D341Med (cell line): ENCODE results near the gene CADM4.
"Not testable (repeated sequence)": the region's sequence is repeated elsewhere in the genome, so short reads cannot be mapped to it uniquely, and the experiment has no call there.

Experiments
- DNase-seq: peaks from one replicate; pipeline ENCODE4 v3.0.0; 2012; ENCODE audit warnings: low spot score

The CADM4 gene

DNA sequence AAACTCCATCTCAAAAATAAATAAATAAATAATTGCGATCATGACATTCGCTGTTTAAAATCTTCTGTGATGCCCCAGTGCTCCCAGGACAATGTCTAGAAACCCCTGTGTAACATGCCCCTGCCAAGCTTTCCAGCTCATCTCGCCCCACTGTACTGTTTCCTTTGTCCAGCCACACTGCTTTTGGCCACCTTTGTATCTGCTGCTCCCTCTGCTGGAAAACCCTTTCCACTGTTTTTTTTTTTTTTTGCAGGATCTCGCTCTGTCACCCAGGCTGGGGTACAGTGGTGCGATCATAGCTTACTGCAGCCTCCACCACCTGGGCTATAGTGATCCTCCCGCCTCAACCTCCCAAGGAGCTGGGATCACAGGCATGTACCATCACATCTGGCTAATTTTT, 22.8 kb upstream of the CADM4 start:
- peak; percentile 50 for DNase-seq

DNA sequence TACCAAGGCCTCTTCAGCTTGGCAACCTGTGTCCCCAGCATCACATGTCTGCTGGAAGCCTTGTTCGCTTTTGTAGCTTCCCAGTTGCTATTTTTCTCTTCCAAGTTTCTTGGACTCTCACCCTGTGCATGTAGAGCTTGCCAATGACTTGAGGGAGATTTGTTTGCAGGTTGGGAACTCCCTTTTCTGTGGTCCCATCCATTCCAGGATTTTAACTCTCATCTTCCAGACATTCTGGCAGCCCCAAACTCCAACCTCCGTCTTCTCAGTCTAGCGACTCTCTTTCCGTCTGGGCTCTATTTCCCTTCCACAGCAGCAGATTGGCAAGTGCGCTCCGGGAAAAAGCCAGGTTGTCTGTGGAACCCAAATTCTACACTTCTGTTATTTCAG, 21.3 kb upstream of the CADM4 start:
- no peak for DNase-seq

GRCh38 chr19:43660301-43660970, 20.8 kb upstream of the CADM4 start:
- no peak for DNase-seq

DNA sequence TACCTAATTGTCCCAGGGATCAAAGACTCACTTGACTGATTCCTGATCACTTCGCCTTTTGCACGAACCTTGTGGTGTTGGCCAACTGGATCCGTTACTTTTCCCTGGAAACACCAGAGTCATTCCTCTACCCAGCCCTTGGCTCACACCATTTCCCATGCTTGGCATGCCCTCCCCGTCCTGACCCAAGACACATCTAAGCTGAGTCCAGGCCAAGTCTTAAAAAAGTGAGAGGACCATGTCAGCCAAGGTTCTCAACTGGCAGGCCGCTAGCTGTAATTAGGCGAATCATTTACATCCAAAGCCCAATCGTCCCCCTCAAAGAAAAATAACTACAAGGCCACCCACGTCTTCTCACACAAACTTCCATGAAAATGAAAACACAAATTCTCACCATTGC, 18.8 kb upstream of the CADM4 start:
- DNase-seq = no peak

- DNase-seq = no peak
These were observed 18.4 kb upstream of the CADM4 start for GRCh38 chr19:43658001-43658400.

GRCh38 chr19:43656436-43656835, 16.8 kb upstream of the CADM4 start:
- no peak for DNase-seq

DNA sequence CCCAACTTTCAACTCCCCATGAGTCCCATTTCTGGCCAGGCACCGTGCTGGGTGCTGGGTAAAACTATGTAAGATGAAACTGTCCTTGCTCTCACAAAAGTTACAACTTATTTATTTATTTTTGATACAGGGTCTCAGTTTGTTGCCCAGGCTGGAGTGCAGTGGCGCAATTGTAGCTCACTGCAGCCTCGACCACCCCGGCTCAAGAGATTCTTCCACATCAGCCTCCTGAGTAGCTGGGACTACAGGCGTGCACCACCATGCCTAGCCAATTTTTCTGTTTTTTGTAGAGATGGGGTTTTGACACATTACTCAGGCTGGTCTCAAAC, 12.9 kb upstream of the CADM4 start:
- DNase-seq = no peak

GRCh38 chr19:43651758-43652545, 12.3 kb upstream of the CADM4 start:
- peak; percentile 75 for DNase-seq

GRCh38 chr19:43650276-43650675, 10.6 kb upstream of the CADM4 start:
- not testable (repeated sequence) for DNase-seq

DNA sequence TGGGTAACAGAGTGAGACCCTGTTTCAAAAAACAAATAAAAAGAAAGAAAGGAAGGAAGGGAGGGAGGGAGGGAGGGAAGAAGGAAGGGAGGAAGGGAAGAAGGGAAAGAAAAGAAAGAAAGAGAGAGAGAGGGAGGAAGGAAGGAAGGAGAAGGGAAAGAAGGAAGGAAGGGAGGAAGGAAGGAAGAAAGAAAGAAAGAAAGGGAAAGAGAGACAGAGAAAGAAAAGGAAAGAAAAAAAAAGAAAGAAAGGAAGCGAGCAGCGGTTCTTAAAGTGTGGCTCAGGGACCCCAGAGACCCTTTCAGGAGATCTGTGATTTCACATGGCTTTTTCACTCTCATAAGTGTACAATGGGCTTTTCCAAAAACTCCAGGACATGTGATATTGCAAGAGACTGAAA, 9.9 kb upstream of the CADM4 start:
- no peak for DNase-seq

- DNase-seq = no peak
These were observed 9.0 kb upstream of the CADM4 start for GRCh38 chr19:43648633-43649032.

GRCh38 chr19:43644181-43644580, 4.5 kb upstream of the CADM4 start:
- no peak for DNase-seq

DNA sequence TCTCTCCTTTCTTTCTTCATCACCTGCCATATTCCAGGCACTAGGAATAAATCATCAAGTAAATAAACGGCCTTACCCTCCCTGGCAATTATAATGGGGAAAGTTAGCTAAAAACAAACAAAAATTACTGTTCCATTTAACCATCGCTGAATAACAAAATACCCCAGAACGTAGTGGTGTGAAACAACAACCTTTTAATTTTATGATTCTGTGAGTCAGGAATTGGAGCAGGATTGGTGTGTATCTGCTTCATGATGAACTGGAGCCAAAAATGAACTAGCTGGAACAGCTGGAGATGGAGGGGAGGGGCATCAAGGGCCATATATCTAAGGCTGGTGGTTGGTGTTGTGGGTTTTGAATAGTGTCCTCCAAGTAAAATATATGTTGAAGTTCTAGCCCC, 3.7 kb upstream of the CADM4 start:
- no peak for DNase-seq

GRCh38 chr19:43642531-43642930, 2.9 kb upstream of the CADM4 start:
- no peak for DNase-seq

DNA sequence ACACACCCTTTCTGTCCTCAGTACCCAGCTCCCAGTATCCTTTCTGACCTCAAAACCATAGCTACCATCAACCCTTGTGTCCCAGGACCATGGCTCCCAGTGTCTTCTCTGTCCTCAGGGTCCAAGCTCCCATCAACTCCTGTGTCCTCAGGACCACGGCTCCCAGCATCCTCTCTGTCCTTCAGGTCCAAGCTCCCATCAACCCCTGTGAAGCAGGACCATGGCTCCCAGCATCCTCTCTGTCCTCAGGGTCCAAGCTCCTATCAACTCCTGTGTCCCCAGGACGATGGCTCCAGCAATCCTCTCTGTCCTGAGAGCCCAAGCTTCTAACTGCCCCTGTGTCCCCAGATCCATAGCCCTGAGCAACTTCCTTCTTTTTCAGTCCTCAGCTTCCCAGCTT, 1.7 kb upstream of the CADM4 start:
- no peak for DNase-seq

GRCh38 chr19:43640424-43640757, 741 bp upstream of the CADM4 start:
- DNase-seq = no peak

DNA sequence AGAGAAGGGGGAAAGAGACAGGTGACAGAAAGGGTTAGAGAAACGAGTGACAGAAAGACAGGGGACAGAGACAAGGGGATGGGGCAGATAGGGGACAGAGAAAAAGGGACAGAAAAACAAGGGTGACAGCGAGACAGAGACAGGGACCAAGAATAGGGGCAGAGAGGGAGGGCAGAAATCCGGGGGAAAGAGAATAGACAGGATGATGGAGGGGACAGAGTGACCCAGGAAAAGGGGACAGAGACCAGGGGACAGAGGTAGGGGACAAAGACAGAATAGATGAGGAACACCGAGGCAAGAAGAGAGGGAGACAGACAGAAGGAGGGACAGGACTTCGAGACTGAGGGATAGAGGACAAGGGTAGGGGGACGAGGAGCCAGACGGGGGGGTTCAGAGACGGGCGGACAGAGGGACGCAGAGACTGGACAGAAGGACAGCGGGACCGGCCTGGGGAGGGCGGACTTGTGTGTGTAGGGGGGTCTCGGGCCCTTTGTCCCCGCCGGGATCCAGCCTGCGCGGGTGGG, 593 bp downstream of the CADM4 start:
- DNase-seq = no peak

GRCh38 chr19:43638214-43638994, 1.2 kb downstream of the CADM4 start:
- no peak for DNase-seq

- DNase-seq = no peak
These were observed 3.4 kb downstream of the CADM4 start for GRCh38 chr19:43636121-43636683.

DNA sequence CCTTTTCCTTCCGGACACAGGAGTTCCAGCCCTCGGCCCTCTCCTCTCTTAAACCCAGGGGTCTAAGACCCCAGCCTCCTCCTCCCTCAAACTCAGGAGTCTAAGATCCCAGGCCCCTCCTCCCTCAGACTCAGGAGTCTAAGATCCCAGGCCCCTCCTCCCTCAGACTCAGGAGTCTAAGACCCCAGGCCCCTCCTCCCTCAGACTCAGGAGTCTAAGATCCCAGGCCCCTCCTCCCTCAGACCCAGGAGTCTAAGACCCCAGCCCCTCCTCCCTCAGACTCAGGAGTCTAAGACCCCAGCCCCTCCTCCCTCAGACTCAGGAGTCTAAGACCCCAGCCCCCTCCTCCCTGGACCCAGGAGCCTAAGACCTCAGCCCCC, 4.1 kb downstream of the CADM4 start:
- DNase-seq = not testable (repeated sequence)

DNA sequence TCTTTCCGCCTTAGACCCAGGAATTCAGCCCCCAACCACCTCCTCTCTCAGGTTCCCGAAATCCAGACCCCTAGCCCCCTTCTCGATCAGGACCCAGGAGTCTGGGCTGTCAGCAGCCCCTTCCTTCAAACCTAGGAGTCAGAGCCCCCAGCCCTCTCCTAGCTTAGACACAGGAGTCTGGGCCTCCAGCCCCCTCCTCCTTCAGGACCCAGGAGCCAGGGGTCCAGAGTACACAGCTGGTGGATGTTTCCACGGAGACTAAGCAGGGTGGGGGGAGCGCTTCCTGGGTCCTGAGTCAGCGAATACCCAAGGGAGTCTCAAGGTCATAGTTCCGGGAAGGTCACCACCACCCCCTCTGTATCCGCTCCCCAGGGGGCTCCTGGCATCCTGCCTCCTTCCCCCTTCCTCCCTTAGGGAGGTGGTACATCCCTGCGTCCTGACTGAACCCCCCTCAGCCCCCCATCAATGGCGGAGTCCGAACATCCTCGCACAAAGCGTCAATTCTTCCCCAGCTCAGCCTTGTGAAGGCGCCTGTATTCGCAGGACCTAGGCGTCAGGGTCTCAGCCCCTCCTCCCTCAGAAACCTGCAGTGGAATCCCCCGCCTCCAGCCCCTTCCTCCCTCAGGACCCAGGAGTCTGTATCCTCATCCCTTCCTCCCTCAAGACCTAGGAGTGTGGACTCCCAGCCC, 4.6 kb downstream of the CADM4 start:
- no peak for DNase-seq

- no peak for DNase-seq
These were observed 5.2 kb downstream of the CADM4 start for GRCh38 chr19:43634506-43634871.
